ENCODE data around the gene BEND3.

BEND3 gene

GRCh38 chr6:107068691-107069630, 46.4 kb downstream of the BEND3 start:
- H3K4me3 ChIP-seq (ENCODE audit: low read length), result no peak overlapping the region
- TF ChIP-seq, protein P1, sequence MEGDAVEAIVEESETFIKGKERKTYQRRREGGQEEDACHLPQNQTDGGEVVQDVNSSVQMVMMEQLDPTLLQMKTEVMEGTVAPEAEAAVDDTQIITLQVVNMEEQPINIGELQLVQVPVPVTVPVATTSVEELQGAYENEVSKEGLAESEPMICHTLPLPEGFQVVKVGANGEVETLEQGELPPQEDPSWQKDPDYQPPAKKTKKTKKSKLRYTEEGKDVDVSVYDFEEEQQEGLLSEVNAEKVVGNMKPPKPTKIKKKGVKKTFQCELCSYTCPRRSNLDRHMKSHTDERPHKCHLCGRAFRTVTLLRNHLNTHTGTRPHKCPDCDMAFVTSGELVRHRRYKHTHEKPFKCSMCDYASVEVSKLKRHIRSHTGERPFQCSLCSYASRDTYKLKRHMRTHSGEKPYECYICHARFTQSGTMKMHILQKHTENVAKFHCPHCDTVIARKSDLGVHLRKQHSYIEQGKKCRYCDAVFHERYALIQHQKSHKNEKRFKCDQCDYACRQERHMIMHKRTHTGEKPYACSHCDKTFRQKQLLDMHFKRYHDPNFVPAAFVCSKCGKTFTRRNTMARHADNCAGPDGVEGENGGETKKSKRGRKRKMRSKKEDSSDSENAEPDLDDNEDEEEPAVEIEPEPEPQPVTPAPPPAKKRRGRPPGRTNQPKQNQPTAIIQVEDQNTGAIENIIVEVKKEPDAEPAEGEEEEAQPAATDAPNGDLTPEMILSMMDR (IDR thresholded peaks at IDR 0.05; ENCODE audit: insufficient read depth, low read depth, low read length, missing control alignments), result no peak
- DNase-seq (ENCODE audit: low read depth), result no peak

DNA sequence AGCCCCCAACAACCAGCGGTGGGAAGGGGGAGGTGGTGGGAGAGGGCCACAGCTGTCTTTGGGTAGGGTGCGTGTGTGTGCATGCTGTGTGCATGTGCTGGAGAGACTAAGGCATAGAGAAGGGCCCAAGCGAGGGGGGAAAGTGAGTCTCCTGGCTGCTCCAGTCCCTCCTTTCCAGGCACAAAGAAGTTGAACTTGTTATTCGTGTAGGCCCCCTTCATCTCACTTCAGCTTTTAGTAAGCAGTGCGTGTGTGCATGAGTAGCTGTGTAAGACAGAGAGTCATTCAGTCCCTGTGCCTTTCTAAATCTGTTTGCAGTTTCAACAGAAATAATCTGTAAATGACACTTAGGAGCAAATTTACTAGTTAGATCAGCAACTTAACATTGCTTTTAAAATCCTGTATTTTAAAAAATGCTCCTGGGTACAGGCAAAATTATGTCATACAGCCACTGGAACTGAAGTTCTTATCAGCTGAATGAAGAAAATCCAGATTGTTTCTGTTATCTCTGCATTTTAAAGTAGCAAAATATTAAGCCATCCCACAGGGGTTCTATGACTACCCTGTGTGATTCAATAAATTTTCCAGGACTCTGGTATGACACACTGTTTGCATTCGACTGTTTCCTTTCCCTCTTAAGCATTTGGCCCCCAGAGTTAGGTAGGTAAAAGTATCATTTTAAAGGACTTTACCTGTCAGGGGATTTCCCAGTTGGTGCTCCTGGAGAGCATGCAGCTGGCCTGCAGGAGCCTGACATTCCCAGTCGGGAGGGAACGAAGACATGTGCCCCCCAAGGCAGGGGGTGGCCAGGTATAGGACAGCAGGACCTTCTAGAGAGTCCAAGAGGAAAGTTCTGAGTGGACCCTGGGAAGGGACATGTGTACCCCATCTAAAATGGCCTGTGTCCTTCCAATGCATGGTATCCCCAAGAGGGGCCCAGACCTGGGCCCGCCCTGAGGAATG, 48.3 kb downstream of the BEND3 start:
- TF ChIP-seq, protein P1 (IDR thresholded peaks at IDR 0.05; ENCODE audit: insufficient read depth, low read depth, low read length, missing control alignments), result no peak
- no peak overlapping the region for H3K4me3 ChIP-seq (ENCODE audit: low read length)
- peak; percentile 50 for DNase-seq (ENCODE audit: low read depth)

DNA sequence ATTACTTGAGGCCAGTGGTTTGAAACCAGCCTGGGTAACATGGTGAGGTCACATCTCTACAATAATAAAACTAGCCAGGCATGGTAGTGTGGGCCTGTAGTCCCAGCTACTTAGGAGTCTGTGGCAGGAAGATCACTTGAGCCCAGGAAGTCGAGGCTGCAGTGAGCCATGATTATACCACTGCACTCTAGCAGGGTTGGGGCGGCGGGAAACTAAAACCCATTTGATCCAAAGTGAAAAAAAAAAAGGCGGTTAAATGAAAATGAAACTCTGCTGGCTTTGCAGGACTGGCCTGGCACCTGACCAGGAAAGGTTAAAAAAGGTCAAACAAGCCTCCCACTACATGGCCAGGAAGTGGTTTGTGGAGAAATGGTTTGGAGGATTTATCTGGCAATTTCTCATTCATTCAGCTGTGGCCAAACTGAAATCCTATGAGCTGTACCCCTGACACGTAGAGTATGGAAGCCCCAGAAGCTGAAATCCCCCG, 50.7 kb downstream of the BEND3 start:
- TF ChIP-seq, protein P1 (IDR thresholded peaks at IDR 0.05; ENCODE audit: insufficient read depth, low read depth, low read length, missing control alignments), result no peak
- no peak for DNase-seq (ENCODE audit: low read depth)
- H3K4me3 ChIP-seq (ENCODE audit: low read length), result no peak overlapping the region

GRCh38 chr6:107062691-107063090, 52.6 kb downstream of the BEND3 start:
- DNase-seq (ENCODE audit: low read depth), result no peak
- TF ChIP-seq, protein P1 (IDR thresholded peaks at IDR 0.05; ENCODE audit: insufficient read depth, low read depth, low read length, missing control alignments), result no peak
- no peak overlapping the region for H3K4me3 ChIP-seq (ENCODE audit: low read length)

GRCh38 chr6:107061125-107062020, 53.9 kb downstream of the BEND3 start:
- TF ChIP-seq, protein P1 (IDR thresholded peaks at IDR 0.05; ENCODE audit: insufficient read depth, low read depth, low read length, missing control alignments), result no peak
- no peak overlapping the region for H3K4me3 ChIP-seq (ENCODE audit: low read length)
- peak; percentile 42 for DNase-seq (ENCODE audit: low read depth)

DNA sequence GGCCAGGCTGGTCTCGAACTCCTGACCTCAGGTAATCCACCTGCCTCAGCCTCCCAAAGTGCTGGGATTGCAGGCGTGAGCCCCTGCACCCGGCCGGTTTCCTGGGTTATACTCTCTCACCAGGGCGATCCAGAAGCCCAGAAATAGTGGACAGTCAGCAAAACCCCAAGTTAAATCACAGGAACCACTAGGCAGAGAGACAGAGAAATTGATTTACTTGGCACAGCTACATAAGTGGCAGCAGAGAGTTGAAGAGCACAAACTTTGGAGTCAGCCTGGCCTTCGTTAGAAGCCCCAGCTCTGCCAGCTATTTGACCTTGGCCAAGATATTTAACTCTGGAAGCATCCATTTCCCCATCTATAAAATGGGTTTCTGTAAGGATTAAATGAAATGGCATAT, 54.6 kb downstream of the BEND3 start:
- TF ChIP-seq, protein P1 (IDR thresholded peaks at IDR 0.05; ENCODE audit: insufficient read depth, low read depth, low read length, missing control alignments), result no peak
- no peak for DNase-seq (ENCODE audit: low read depth)
- H3K4me3 ChIP-seq (ENCODE audit: low read length), result no peak overlapping the region

Measured in epithelial cell of esophagus (primary cell).